HG02970 (cell line): ENCODE results near the gene ZNF831.

Source experiments
- ATAC-seq: cut with Tn5 transposase; IDR thresholded peaks from one replicate; pipeline ENCODE4 v1.9.1; 2021; ENCODE audit warnings: mild to moderate bottlenecking, moderate library complexity, moderate number of reproducible peaks; ENCODE audit not compliant: unreplicated experiment, low FRiP score

ZNF831 gene

DNA sequence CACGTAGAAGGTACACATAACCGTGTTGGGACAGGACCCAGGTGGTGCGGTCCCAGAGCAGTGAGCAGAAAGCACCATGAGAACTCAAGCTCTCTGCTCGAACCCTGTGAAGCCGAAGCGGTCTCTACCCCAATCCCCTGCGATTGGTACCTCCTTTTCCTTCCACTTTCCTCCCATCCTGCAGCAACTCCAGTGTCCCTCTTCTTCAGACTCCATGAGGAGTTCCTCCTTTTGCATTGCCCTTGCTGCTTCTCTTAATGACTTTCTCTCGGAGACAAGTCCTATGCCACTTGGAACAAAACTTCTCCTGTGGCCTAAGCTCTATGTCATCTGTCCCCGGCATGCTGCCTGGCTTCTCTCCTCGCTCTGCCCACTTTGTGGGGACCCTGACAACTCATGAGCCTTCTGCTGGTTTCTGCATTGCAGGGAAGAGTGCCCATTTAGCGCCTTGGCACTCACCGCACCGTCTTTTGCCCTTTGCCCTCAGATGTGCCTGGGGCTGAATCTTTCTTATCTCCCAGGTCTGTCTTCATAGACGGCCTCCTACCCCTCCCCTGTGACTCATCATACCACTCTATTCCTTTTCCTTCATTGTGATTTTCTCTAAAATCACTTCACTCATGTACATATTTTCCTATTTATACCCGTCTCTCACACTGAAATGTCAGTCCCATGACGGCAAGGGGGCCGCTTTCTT lies 9.2 kb upstream of the ZNF831 start:
- ATAC-seq, result no peak

DNA sequence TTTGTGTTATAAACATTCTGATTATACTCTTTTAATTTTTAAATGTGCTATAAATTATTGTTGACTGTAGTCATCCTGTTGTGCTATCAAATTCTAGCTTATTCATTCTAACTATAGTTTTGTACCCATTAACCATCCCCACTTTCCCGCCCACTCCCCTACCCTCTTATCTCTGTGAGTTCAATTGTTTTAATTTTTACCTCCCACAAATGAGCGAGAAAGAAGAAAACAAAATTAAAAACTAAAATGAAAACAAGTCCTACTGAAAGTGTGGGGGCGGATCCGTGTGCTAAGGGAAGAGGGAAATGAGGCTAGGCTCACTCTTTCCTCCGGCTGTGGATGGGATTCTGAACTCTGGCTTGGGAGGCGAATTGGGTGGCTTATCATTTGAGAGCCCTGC lies 6.6 kb upstream of the ZNF831 start:
- no peak for ATAC-seq

DNA sequence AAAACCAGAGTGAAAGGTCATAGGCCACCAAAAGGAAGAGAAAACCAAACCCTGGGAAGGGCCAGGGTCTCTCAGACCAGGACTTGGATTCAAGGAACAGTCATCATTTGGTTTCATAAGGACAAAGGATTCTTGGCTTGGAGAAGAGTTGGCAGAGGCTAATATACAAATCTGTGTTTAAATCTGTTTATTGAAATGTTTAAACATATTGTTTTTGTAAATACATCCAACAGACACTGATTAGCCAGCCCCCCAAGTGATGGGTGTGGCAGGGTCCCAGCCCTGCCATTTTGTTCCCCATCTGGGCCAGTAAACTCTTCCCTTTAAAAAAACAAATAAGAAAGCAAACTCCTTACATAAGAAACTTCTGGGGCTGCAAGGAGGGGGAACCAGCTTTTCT lies 6.1 kb upstream of the ZNF831 start:
- ATAC-seq, result no peak

DNA sequence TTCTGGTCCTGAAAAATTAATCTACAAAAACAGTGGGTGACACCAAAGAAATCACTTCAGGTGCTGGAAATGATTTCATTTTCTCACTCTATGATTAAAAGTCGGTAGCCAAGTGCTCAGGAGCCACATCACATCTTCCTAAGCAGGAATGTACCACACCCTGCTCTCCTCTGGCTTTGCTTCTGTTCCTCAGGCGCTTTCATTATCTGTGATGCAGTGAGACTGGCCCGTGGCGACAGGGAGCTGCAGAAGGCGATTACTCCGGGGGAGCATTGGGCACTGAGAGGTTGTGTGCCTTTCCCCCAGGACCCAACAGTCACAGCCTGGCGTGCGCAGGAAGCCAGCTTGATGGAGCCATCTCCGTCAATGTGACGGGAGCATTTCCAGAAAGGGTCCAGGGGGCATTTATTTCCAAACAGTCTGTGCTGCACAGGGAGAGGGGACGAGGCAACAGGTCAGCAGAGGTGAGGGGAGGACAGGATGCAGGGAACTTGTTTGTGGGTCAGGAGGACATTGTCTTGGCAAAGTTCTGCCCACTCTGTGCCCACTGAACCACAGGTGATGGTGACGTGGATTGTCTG lies 5.6 kb upstream of the ZNF831 start:
- no peak for ATAC-seq

GRCh38 chr20:59158673-59159072 lies 4.9 kb upstream of the ZNF831 start:
- ATAC-seq, result no peak

- no peak for ATAC-seq
These were observed 4.5 kb upstream of the ZNF831 start for GRCh38 chr20:59159091-59159490.

GRCh38 chr20:59159493-59160376 lies 3.9 kb upstream of the ZNF831 start:
- no peak for ATAC-seq

- ATAC-seq, result no peak
These were observed 3.1 kb upstream of the ZNF831 start for GRCh38 chr20:59160389-59161115.

- ATAC-seq, result no peak
These were observed 1.9 kb upstream of the ZNF831 start for GRCh38 chr20:59161721-59162120.

GRCh38 chr20:59164686-59165391 lies 1.2 kb downstream of the ZNF831 start:
- no peak for ATAC-seq

GRCh38 chr20:59165396-59165795 lies 1.8 kb downstream of the ZNF831 start:
- no peak for ATAC-seq

- ATAC-seq, result no peak
These were observed 2.5 kb downstream of the ZNF831 start for GRCh38 chr20:59165891-59166709.

GRCh38 chr20:59170406-59171349 lies 7.1 kb downstream of the ZNF831 start:
- no peak for ATAC-seq

DNA sequence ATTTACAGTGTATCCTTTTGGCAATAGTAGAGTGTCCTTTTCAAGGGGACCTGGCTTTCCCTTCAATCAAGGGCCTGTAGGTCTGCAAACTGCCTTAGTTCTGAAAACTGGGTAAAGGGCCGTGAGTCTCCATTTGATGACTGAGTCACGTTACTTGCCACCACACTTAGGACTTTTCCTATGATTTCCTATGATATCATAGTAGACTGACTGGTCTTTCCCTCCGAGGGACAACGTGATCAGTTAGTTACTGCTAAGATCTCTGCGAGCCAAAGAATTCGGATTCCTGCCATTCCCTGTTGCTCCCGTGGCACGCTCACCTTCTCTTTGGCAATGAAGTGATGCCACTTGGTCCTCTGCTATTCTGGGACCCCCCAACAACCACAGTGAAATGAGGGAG lies 8.4 kb downstream of the ZNF831 start:
- ATAC-seq, result no peak

DNA sequence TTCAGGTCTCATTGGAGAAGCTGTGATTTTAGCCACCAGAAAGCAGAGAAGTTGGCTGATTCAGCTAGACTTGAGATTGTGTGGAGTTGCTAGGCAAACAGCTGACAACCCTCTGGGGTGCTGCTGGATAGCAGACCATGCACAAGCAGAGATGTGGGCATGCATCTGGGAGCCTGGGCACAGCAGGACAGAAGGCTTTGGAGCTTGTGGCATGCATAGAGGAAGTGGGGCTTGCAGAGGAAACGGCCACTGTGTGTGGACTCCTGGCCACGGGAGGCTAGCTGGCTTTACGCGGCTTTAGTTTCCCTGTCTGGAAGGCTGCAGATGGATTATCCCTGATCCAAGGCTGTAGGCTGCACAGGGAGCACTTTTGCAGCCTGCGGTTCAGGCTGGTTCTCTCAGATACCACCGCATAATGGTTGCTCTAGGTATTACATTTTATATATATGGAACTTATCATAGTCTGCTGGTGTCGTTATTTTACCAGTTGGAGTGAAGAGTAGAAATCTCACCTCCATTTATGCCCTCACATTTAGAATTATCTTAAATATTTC lies 10.4 kb downstream of the ZNF831 start:
- ATAC-seq, result no peak

DNA sequence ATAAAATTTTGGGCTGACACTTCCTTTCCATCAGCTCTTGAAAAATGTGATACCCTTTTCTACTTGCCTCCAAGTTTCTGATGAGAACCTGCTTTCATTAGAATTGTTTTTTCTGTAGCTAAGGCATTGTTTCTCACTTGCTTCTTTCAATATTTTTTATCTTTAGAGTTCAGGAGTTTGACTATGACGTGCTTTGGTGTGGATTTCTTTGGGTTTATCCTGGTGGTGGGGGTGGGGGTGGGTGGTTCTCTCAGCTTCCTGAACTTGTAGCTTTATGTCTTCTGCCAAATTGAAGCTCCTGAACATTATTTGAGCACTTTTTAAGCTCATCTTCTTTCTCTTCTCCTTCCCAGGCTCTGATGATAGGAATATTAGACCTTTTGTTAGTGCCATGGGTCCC lies 11.4 kb downstream of the ZNF831 start:
- ATAC-seq, result no peak

DNA sequence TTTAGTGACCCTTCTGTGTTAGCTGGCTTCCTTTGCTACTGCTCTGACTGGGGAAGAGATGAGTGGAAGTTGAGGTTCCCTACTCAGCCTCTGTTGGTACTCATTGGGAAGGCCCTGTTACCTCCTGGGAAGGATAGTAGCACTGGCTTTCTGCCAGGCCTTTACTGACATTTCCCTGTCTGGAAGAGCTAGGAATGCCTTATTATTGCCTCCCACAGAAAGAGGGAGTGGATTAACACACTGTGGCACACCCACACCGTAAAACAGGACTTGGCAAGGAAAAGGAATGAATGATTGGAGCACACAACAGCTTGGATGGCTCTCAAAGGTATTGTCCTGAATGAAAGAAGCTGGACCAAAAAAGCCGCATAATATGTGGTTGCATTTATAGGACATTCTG lies 12.2 kb downstream of the ZNF831 start:
- no peak for ATAC-seq

- ATAC-seq, result no peak
These were observed 13.2 kb downstream of the ZNF831 start for GRCh38 chr20:59176812-59177211.
